DOHH2 (cell line): ENCODE results near the gene ATF7IP.

Experiments
- EZH2phosphoT487 ChIP-seq: fragments of 200-600 bp; sonication (generic); IDR thresholded peaks from 2 replicates; pipeline ENCODE4 v1.6.1; 2017; ENCODE audit warnings: borderline replicate concordance, mild to moderate bottlenecking, antibody characterized with exemption, low read length, moderate library complexity, mixed read lengths
- TF ChIP-seq, protein P1 (sequence below): fragments of 200-600 bp; sonication (generic); IDR thresholded peaks from one replicate; pipeline ENCODE4 v1.5.1; 2014; ENCODE audit warnings: antibody characterized with exemption, mild to moderate bottlenecking, low read depth, low read length; ENCODE audit not compliant: poor library complexity, severe bottlenecking

DNA sequence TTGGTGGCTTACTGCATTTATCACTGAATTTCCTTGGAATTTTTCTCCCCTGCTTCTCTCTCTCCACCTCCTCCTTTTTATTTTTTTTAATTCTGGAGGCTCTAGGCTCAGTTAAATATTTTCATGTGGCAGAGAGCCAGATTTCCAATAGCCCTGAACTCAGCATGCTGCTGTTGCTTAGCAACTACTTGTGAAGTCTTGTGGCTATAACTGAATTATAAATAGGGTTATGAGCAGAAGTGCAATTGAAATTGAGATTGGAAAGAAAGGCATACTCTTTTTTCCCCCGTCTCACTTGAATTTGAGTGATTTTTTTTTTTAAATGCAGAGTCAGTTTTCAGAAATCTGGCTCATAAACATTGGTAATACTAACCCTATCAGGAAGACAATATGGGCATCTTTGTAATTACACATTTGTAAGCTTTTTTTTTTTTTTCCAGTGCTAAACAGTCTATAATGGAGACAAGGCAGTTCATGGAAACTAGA, 38.3 kb downstream of the ATF7IP start:
- TF ChIP-seq, protein P1, sequence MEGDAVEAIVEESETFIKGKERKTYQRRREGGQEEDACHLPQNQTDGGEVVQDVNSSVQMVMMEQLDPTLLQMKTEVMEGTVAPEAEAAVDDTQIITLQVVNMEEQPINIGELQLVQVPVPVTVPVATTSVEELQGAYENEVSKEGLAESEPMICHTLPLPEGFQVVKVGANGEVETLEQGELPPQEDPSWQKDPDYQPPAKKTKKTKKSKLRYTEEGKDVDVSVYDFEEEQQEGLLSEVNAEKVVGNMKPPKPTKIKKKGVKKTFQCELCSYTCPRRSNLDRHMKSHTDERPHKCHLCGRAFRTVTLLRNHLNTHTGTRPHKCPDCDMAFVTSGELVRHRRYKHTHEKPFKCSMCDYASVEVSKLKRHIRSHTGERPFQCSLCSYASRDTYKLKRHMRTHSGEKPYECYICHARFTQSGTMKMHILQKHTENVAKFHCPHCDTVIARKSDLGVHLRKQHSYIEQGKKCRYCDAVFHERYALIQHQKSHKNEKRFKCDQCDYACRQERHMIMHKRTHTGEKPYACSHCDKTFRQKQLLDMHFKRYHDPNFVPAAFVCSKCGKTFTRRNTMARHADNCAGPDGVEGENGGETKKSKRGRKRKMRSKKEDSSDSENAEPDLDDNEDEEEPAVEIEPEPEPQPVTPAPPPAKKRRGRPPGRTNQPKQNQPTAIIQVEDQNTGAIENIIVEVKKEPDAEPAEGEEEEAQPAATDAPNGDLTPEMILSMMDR: no peak
- TF ChIP-seq EZH2phosphoT487: no peak
